Heart left ventricle (tissue), 13 donors: Measurements from ENCODE around the gene VPS26C.
"Not testable (repeated sequence)": the region's sequence is repeated elsewhere in the genome, so short reads cannot be mapped to it uniquely, and the experiment has no call there.

Experiments used
- POLR2A ChIP-seq, 2 donors: fragments of 450-650 bp; IDR thresholded peaks; one replicate each; pipeline ENCODE4 v1.6.1; 2017; ENCODE audit warnings: antibody characterized with exemption in 2 of 2, mild to moderate bottlenecking in 2 of 2, moderate library complexity in 2 of 2
- TF ChIP-seq, protein P1 (sequence below), 12 donors: fragments of 200-600 bp; sonication (generic) in 4 of 12; IDR thresholded peaks; one replicate each; pipeline versions ENCODE4 v1.5.0 to v1.8.0; 2018 to 2022; ENCODE audit warnings: antibody characterized with exemption in 12 of 12, mild to moderate bottlenecking in 5 of 12
- donor health status: ischemic (EF 13 %, LVEDD 7.1; RV severe dilation, severe dysfunction).
- donor health status: DM: no; HTN: yes; CAD: no.
- donor health status: DM: no; HTN: no; CAD: no.
- donor health status: ischemic (EF 25% LVEDD 6.9; RV normal size, moderate dysfunction).
- donor health status: ischemic (EF 25% LVEDD 5.7; RV mildly dilated, moderate dysfunction).
- donor health status: ischemic (EF 35%, LVEDD 5.7; RV mildly dilated, moderate dysfunction).
- donor health status: nonischemic (EF 11% LVEDD 7.7; RV severe dilation, severe dysfunction).
- donor health status: DM: yes; HTN: yes; CAD: no.
- donor health status: PGD.
- donor health status: ischemic (EF 29% LVEDD 5.4; RV normal size, mild dysfunction).
- donor health status: nonischemic (EF 23%, LVEDD 6.1; RV moderate dilation, normal function).

DNA sequence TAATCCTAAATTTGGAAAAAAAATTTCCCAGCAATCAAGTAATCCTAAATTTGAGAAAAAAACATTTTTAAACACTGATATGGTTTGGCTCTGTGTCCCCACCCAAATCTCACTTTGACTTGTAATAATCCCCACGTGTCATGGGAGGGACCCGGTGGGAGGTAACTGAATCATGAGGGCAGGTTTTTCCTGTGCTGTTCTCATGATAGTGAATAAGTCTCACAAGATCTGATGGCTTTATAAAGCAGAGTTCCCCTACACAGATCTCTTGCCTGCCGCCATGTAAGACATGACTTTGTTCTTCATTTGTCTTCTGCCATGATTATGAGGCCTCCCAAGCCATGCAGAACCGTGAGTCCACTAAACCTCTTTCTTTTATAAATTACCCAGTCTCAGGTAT is 12.1 kb upstream of the VPS26C start:
- TF ChIP-seq, protein P1, sequence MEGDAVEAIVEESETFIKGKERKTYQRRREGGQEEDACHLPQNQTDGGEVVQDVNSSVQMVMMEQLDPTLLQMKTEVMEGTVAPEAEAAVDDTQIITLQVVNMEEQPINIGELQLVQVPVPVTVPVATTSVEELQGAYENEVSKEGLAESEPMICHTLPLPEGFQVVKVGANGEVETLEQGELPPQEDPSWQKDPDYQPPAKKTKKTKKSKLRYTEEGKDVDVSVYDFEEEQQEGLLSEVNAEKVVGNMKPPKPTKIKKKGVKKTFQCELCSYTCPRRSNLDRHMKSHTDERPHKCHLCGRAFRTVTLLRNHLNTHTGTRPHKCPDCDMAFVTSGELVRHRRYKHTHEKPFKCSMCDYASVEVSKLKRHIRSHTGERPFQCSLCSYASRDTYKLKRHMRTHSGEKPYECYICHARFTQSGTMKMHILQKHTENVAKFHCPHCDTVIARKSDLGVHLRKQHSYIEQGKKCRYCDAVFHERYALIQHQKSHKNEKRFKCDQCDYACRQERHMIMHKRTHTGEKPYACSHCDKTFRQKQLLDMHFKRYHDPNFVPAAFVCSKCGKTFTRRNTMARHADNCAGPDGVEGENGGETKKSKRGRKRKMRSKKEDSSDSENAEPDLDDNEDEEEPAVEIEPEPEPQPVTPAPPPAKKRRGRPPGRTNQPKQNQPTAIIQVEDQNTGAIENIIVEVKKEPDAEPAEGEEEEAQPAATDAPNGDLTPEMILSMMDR (IDR thresholded peaks at IDR 0.05) = not testable (repeated sequence)
- TF ChIP-seq POLR2A (IDR thresholded peaks at IDR 0.05) = not testable (repeated sequence)
